Uterus (tissue), 2 donors: Measurements from ENCODE around the gene MRPS34.

ENCODE experiments used
- POLR2A ChIP-seq, 2 donors: fragments of 450-650 bp; IDR thresholded peaks; one replicate each; pipeline ENCODE4 v1.6.1; 2016; ENCODE audit warnings: antibody characterized with exemption in 2 of 2, mild to moderate bottlenecking in 1 of 2, moderate library complexity in 1 of 2
- TF ChIP-seq, protein P1 (sequence below), 4 experiments: fragments of 200-600 bp in 2 of 4; fragments of 450-650 bp in 2 of 4; sonication (generic) in 2 of 4; IDR thresholded peaks; one replicate each; pipeline ENCODE4 v1.5.1; 2016 to 2019; ENCODE audit warnings: antibody characterized with exemption in 4 of 4, mild to moderate bottlenecking in 2 of 4, moderate library complexity in 1 of 4

DNA sequence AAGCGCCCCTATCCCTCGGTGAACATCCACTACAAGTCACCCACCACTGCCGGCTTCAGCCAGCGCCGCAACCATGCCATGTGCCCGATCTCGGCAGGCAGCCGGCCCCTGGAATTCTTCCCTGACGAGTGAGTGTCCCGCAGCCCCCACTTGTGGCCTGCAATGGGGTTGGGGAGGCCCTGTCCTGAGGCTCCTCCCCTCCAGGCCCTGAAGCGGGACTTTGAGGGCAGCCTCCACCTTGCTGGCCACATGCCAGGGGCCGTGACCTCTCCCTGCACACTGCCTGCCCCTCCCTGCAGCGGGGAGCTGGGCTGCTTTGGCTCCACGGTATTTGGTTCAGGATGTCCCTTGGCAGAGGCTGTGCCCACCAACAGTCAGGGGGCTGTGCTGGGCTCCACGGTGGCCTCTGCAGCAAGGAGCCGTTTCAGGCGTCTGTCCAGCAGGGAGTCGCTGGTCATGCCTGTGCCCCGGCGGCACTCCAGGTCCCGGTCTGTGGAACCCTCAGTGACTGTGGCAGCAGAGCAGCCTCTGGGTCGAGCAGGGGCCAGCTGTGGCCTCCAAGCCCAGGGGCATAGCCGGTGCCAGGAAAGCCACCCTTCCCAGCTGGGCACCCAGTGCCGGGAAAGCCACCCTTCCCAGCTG lies 9.9 kb downstream of the MRPS34 start:
- TF ChIP-seq, protein P1, sequence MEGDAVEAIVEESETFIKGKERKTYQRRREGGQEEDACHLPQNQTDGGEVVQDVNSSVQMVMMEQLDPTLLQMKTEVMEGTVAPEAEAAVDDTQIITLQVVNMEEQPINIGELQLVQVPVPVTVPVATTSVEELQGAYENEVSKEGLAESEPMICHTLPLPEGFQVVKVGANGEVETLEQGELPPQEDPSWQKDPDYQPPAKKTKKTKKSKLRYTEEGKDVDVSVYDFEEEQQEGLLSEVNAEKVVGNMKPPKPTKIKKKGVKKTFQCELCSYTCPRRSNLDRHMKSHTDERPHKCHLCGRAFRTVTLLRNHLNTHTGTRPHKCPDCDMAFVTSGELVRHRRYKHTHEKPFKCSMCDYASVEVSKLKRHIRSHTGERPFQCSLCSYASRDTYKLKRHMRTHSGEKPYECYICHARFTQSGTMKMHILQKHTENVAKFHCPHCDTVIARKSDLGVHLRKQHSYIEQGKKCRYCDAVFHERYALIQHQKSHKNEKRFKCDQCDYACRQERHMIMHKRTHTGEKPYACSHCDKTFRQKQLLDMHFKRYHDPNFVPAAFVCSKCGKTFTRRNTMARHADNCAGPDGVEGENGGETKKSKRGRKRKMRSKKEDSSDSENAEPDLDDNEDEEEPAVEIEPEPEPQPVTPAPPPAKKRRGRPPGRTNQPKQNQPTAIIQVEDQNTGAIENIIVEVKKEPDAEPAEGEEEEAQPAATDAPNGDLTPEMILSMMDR (IDR thresholded peaks at IDR 0.05) = no peak
- TF ChIP-seq POLR2A (IDR thresholded peaks at IDR 0.05) = no peak
